Neural progenitor cell (in vitro differentiated cells): Measurements from ENCODE around the gene BARHL2.

Source experiments
- EZH2 ChIP-seq: fragments of 200-600 bp; sonication (generic); IDR thresholded peaks from 2 replicates; pipeline ENCODE4 v1.6.1; 2017; ENCODE audit warnings: antibody characterized with exemption, mild to moderate bottlenecking, moderate library complexity
- EZH2phosphoT487 ChIP-seq: fragments of 200-600 bp; sonication (generic); IDR thresholded peaks from 2 replicates; pipeline ENCODE4 v1.6.1; 2017; ENCODE audit warnings: antibody characterized with exemption

DNA sequence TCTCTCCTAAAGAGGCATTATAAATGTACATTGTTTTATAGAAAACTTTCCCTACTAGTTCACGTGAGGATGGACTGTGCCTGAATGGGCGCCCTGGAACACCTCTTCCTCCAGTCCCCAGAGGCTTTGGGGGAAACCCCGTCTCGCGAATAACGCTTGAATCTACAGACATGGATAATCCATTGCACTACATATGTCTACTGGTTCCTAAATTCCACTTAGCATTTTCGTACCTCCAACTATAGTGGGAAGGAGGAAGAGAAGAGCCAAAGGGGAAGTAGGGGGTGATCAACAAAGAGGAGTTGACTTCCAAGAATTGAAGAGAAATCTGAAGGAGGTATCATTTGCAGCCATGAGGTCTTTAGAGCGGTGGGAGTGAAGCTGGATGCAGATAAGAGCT lies 11.1 kb downstream of the BARHL2 start:
- TF ChIP-seq EZH2 (no peak), EZH2phosphoT487 (no peak)
